LNCAP (cell line): Measurements from ENCODE around the gene RUBCN.

Experiments used
- TF ChIP-seq, protein P1 (sequence below): fragments of 450-650 bp; IDR thresholded peaks from 2 replicates; pipeline ENCODE4 v1.5.1; 2017; ENCODE audit warnings: mild to moderate bottlenecking

The RUBCN gene

DNA sequence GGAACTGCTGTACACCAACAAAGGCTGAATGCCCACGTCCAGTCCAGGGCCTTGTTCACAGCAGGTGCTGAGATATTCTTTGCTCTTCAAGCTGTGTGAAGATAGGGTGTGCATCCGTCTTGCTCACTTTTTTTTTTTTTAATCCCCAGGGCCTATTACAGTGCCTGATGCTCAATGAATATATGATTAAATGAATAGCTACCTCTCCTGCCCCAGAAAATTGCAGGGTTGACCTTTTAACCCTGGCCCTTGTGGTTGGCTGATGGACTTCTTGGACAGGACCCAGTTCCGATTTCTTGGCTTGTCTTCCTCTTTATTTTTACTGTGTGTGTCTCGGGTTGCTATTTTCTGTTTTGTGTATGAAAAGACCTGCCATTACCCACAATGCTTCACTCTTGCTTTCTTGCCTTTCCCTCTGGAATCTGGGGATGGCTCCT is 10.1 kb upstream of the RUBCN start:
- TF ChIP-seq, protein P1, sequence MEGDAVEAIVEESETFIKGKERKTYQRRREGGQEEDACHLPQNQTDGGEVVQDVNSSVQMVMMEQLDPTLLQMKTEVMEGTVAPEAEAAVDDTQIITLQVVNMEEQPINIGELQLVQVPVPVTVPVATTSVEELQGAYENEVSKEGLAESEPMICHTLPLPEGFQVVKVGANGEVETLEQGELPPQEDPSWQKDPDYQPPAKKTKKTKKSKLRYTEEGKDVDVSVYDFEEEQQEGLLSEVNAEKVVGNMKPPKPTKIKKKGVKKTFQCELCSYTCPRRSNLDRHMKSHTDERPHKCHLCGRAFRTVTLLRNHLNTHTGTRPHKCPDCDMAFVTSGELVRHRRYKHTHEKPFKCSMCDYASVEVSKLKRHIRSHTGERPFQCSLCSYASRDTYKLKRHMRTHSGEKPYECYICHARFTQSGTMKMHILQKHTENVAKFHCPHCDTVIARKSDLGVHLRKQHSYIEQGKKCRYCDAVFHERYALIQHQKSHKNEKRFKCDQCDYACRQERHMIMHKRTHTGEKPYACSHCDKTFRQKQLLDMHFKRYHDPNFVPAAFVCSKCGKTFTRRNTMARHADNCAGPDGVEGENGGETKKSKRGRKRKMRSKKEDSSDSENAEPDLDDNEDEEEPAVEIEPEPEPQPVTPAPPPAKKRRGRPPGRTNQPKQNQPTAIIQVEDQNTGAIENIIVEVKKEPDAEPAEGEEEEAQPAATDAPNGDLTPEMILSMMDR, result no peak

DNA sequence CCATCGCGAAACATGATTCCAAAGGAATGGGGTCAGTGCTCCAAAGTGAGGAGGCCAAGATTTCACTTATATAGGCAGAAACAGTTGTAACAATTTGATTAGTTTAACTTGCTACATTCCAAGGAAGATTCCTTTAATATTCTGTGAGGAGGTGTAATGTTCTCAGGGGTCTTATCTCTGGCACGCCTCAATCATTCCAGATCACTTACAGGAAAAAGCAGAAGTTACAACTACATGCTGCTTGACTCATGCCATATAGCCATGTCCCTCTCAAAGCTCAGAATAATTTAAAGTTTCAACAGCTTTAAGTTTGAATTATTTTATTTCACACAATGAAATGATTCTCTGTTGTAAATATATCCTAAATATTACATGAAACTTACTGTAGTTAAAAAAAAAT is 9.5 kb upstream of the RUBCN start:
- TF ChIP-seq, protein P1, result no peak

DNA sequence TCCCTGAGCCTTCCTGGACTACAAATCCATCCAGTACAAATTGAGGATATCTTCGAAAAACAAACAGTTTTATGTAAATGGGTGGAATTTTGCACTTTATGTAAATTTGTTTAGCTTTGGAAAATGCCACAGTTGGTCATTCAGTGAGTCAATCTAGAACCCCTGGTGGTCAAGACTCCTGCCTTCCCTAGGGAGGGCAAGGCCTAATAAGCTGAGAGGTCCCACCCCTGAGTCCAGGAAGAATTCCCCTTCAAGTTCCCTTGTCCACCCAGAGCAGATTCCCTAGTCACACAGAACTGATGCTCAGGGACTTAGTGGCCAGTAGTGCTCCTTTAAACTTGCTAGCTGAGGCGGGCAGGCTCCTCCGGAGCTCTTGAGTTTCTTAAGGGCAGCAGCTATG is 6.1 kb upstream of the RUBCN start:
- TF ChIP-seq, protein P1, result no peak

DNA sequence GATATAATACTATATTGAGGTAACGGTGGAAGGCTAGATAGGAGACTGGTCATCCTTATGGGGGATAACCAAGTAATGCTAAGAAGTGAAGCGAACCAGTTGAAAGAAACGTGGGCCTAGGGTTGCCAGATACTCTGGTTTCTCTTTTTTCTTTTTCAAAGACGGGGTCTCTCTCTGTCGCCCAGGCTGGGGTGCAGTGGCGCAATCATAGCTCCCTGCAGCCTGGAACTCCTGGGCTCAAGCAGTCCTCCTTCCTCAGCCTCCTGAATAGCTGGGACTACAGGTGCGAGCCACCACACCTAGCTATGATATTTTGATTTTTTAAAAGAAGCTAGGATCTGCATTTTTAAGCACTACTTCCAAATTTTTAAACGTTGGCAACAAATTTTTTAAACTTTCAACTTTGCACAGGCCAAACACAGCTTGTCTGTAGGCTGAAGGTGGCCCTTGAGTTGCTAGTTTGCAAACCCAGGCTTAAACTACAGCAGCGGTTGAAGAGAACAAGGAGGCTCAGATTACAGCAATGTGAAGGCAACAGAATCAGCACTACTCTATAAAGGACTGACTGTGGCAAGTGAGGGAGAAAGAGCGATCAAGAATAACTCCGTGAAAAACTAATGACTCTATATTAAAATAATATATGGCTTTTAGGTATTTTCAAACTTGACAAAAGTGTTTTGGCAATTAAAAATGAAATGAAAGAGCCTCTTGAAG is 1.2 kb upstream of the RUBCN start:
- TF ChIP-seq, protein P1, result no peak

DNA sequence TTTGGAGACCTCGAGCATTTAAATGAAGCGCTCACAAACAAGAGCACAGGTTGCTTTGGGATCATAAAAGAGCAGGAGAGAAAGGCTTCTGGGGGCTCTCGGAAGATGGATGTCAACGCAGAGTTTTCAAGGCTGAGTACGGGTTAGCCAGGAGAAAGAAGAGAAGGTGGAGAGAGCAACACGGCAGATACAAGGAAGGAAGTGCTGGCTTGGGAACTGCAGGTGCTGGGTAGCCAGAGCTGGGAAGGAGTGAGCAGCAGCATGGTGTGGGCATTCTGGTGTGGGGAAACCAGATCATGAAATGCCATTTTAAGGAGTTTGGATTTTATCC is 580 bp upstream of the RUBCN start:
- TF ChIP-seq, protein P1, result no peak

DNA sequence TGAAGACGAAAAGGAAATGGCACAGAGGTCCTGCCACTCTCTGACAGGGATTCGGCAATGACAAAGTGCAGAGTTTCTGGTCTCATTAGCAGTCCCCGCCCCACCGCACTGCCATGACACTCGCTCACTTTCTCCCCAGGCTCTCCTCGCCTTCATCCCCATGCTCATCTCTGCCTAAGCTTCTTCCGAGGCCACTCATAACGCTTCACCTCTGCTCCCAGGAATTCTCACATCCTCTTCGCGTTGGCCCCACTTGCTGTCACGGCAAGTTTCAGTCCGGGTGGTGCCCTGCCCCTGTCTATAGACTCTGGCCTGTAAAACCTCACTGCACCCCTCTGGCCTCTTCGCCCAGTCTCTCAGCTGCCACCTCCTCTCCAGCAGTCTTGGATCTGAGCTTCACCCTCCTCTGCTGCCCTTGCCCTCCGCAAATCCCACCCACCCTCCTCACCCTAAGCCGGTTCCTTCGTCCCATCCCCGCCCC is 654 bp downstream of the RUBCN start:
- TF ChIP-seq, protein P1, result no peak

DNA sequence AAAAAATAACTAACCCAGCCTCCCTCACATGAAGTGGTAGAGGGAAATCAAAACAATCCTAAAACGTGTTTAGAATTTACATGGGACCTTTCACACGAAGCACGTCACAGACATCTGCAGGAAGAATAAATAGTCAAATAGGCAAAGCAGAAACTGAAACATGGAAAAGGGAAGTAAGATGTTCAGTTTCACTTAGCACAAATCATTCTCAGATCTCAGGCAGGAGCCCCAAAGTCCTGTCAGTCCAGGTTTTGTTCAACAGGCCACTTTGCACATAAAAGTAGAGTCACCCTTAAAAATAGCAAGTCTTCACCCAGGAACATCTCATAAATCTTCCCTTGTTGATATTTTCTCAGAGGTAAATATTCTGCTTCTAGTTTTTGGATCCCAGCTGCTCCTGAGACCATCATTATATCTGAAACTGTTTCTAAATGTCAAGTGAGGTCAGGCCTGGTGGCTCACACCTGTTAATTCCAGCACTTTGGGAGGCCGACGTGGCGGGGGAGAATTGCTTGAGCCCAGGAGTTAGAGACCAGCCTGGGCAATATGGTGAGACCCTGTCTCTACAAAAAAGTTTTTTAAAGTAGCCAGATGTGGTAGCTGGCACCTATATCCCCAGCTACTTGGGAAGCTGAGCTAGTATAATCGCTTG is 1.9 kb downstream of the RUBCN start:
- TF ChIP-seq, protein P1, result no peak
